Hematopoietic multipotent progenitor cell treated with erythropoietin and hydrocortisone succinate and interleukin-3 and kit ligand, for 17 days (in vitro differentiated cells): Measurements from ENCODE around the gene NFKB2.
A peak's percentile ranks its signal among the peaks of the same experiment; 100 is the strongest.

Experiments
- DNase-seq: peaks from one replicate; pipeline ENCODE4 v3.0.0-alpha.2; 2015; ENCODE audit warnings: low spot score

NFKB2 gene

DNA sequence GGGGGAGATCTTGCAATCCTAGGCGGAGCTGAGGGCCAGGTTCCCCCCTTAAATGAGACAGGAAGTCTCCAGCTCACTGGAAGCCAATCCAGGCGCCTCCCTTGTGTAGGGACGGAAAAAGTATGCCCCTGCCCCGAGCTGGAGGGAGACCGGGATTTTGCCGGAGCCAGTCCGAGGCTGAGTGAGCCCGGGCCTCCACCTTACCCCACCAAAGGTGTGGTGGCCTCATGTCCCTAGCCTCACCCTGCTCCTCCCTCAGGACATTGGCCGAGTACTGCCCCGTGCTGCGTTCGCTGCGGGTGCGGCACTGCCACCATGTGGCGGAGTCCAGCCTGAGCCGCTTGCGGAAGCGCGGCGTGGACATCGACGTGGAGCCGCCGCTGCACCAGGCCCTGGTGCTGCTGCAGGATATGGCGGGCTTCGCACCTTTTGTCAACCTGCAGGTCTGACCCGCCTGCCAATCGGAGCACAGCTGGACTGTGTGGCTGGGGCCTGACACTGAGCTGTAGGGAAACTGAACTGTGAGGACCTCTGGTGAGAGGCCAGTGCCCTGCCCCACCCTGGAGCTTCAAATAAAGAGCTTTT lies 27.1 kb downstream of the NFKB2 start:
- DNase-seq = peak; percentile 86

DNA sequence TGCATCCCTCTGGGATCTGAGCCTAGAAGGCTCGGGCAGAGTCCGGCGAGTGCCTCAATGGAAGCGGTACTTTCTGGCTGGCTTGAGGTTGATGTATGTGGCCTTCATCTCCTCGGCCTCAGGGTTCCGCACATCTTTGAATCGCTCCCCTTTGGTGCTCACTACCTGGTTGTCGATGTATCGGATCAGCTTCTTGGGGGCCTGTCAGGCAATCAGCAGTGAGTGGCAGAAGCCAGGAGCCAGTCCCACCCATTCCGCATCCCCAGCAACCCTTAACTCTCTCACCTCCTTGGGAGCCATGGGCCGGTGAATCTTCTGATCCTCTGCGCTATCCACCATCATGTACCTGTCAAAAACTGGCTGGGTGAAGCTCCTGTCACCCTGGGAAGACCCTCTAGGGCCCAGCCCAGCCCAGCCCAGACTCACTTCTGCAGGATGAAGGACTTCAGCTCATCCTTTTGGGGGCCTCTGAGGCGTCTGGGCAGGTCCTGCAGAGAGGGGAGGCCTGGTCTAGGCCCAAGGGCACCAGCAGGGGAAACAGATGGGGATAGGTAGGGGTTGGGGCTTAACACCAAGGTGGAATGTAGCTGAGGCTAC lies 28.0 kb downstream of the NFKB2 start:
- DNase-seq = no peak

GRCh38 chr10:102424145-102424544 lies 28.6 kb downstream of the NFKB2 start:
- no peak for DNase-seq

DNA sequence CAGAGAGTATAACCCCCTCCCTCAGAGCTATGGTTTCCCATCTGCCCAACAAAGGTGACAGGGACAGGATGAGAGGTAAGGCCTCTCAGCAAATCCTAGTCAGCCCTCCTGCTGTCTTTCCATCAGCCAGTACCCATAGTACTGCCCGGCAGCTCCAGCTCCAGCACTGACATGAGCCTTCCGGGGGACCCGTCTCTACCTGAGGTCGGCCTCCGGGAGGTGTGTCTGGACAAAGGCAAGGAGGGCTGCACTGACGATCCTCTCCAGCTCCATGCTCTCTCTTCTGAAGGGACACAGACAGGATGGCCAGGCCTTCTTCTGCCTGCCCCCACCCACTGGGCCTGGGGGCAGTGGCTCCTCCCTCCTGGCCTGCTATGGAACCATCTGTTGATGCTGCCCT lies 29.4 kb downstream of the NFKB2 start:
- DNase-seq = no peak

DNA sequence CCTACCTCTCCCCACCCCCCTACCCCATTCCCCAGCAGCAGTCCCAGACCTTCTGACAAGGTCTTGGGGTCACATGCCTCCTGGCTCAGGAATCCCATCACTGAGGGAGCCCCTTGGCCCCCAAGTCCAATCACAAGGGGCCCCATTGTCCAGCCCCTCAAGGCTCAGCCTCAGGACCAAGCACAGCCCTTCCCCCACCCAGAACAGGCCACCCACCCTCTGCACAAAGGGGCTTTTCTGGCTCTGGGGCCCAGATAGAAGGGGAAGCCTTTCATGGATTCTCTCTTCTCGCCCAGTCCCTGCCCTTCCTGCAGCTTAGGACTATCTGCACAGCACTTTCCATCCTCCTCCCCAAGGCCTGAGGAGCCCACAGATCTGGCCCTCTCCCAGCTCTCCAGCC lies 29.9 kb downstream of the NFKB2 start:
- no peak for DNase-seq

GRCh38 chr10:102426803-102427287 lies 31.3 kb downstream of the NFKB2 start:
- no peak for DNase-seq

DNA sequence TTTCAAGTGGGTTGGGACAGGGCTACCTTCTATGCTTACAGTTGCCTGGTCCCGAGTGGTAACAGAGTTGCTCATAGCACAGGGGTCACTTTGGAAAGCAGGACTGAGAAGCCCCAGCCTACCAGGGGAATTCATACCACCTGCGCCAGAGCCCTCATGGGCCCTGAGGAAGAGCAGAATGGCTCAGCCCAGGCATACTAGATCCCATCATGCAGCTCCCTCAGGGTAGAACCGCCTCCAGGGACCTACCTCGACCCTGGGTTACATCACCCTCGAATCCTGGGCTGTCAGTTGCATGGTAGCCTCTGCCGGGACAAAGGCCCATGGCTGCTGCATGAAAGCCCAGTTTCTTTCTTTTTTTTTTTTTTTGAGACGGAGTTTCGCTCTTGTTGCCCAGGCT lies 34.0 kb downstream of the NFKB2 start:
- no peak for DNase-seq

DNA sequence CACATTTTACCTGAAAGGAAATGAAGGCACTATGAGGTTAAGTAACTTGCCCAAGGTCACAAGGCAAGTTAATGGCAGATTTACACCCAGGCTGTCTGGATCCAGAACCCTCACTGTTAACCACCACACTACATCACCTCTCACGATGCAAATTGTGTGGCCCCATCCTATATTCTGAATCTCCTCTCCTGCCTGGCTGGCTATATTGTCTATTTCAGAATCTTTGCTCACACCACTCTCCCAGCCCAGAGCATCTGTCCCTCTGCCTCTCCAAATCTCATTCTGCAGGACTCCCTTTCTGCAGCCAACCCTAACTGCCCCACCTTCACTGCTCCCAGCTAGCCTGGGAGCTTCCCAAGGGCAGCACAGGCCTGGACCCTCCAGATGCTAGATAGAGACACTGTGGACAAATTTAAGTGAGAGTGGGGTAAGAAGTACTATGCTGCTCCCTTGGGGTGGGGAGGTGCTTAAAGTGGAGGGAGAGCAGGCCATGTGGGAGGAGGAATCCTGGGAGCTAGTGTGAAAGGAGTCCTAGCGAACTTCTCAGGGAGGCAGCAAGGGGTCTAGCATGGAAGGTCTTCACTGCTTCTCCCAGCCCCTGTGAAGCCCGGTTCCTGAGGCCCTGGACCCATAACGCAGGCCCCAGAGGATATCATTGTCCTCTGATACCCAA lies 36.1 kb downstream of the NFKB2 start:
- DNase-seq = no peak

- DNase-seq = peak; percentile 95
Measured at GRCh38 chr10:102432162-102432950, 36.9 kb downstream of the NFKB2 start, which contains the start of gene CUEDC2. CUEDC2 (minus strand) TSS chr10:102432574; CDS start chr10:102425188, 7,386 bp downstream.

DNA sequence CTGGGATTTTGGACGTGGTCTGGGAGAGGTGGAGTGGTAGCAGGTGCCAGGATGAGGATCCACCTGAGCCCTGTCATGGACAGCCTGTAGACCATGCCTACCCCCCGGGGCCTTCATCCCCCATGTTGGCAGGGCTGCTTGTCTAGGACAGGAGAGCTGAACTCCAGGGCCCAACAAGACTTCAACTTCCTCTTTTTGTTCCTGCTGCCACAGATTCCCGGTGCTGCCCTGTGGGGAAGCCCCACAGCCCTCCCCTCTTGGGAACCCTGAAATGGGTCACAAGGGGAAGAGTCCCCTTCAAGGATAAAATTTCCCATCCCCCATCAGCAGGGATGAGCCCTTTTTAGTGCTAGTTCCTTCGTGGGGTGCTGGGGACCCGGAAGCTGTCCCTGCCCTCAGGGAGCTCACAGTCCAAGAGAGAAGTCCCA lies 38.1 kb downstream of the NFKB2 start:
- DNase-seq = no peak

DNA sequence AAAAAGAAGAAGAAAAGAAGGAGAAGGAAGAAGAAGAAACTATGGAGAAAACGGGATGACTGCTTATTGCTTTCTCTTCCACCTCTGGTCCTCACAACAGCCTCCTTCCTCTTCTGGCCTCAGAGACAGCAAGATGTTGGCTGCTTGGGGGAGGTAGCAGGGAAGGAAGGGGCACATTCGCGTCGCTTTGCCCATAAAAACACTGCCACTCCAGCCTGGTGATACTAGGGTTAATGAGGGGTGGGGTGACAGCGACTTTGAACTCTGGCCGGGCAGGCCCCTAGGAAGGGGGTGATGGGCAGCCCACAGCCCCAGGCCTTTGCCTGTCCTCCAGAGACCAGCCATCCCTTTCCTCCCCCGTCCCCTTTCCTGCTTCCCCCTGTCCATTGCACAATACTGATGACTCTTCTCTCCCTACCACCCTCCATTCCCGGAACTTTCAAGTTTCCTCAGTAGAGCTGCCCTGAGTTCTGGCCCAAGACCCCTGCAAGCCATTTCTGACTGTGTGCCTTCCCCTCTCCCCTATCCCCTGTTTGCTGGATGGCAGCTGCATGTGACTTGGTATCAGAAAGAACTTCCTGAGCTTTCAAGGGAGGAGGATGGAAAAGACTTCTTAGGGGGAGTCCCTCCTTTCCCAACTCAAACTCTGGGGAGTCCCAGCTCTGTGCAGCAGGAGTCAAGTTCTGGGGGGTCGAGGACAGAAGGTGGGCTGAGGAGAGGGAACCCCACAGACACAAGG lies 39.1 kb downstream of the NFKB2 start:
- DNase-seq = no peak

DNA sequence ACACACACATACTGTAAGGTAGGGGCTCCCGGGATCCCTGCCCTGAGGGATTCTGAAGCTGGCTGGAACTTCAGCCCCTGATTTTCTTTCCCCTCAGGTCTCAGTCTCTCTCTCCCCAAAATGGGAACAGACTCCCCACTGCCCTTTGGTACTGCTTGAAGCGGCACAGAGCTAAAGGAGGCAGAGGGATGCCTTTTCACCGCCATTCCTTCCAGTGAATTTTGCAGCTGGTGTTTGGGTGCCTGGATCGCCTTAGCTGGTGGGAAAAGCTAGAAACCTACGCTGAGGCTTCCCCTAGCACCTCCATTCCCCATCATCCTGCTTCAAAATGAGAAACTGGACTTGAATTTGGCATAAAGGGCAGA lies 39.6 kb downstream of the NFKB2 start:
- no peak for DNase-seq

DNA sequence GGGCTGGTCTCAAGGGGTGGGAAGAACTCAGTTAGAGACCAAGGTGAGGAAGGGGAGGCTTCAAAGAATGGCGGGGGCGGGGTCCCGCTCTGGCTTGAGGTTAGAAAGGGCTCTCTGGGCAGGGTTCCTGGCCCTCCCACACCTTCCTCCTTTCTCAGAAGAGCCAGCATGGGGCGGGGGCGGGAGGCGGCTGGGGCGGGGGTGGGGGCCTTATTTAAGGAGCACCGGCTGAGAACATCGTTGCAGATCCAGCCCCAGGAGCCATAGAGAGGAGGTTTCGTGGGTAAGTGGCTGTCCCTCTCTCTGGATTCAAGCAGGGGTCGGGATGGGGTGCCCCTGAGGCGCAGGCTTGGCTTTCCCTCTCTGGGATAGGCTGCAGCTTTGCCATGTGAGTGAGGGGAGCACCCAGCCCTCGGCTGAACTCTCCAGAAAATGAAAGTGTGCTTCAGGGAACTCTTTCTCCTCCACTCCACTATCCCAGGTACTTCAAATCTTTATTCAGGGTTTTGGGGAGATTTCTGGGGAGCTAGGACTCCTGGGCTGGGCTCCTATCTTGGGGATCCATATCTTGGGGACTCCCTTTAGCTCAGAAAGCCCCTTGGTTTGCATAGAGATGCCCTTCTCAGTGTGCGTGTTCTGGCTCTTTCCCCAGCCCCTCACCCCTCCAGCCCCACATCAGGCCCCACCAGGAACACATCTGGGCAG lies 40.2 kb downstream of the NFKB2 start:
- no peak for DNase-seq

- DNase-seq = no peak
Measured at GRCh38 chr10:102436312-102436711, 40.8 kb downstream of the NFKB2 start.

- no peak for DNase-seq
Measured at GRCh38 chr10:102437515-102437914, 42.0 kb downstream of the NFKB2 start.

GRCh38 chr10:102438374-102438773 lies 42.9 kb downstream of the NFKB2 start:
- no peak for DNase-seq

DNA sequence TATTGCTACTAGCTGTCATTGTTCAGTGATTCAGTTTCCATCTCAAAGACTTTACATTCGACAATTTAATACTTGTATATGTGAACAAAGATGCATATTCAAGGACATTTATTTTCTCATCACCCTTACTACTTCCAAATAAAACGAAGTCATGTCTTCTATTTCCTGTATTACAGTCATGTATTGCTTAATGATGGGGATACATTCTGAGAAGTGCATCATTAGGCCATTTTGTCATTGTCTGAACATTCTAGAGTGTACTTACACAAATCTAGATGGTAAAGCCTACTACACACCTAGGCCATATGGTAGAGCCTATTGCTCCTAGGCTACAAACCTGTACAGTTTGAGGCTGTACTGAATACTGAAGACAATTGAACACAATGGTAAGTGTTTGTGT lies 49.3 kb downstream of the NFKB2 start:
- no peak for DNase-seq

- peak; percentile 83 for DNase-seq
Measured at GRCh38 chr10:102449321-102450123, 54.0 kb downstream of the NFKB2 start.

- no peak for DNase-seq
Measured at GRCh38 chr10:102450124-102450373, 54.5 kb downstream of the NFKB2 start.

DNA sequence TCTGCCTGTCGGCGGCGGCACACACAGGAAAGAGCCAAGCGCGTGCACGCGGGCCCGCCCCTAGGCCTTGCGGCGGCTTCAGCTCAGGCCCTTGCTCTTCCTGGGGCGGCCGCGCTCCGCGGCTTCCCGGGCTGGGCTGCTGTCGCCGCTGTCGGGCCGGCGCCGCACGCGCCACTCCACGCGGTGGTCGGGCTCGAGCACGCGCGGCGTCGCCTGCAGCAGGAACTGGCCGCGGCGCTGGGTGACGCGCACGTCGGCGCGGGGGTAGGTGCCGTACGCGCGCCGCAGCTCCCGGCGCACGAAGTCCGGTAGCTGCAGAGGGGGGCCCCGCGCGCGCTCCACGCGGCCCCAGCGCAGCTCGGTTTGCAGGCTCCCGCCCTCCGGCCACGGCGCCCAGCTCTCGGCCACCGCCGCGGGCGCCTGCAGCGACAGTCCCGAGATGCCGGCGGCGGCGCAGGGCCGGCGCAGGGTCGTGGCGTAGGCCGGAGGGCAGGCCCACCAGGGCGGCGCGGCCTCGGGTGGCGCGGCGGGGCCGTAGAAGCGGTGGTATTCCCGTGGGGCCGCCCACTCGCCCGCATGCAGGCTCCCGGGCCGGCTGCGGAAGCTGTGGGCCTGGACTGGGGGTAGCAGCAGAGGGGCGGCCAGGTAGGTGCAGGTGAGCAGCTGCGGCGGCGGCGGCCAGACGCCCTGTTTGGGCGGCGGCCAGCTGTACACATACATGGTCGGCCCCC lies 55.0 kb downstream of the NFKB2 start:
- peak; percentile 61 for DNase-seq
